HEK293 (cell line): Measurements from ENCODE around the gene UBAC2.

ENCODE experiments used
- SALL2 ChIP-seq: fragments of 450-650 bp; formaldehyde crosslinking; IDR thresholded peaks from 2 replicates; pipeline ENCODE4 v1.5.0; 2017; ENCODE audit warnings: missing biosample characterization, mild to moderate bottlenecking, missing genetic modification characterization, borderline replicate concordance
- SP2 ChIP-seq: fragments of 450-650 bp; formaldehyde crosslinking; IDR thresholded peaks from 2 replicates; pipeline ENCODE4 v1.5.1; 2016; ENCODE audit warnings: missing biosample characterization, missing genetic modification characterization
- TCF7L2 ChIP-seq: IDR thresholded peaks from 2 replicates; pipeline ENCODE4 v1.6.1; 2011; ENCODE audit warnings: low read depth, mild to moderate bottlenecking, inconsistent platforms, low read length, moderate library complexity, borderline replicate concordance
- YY1 ChIP-seq: fragments of 450-650 bp; formaldehyde crosslinking; IDR thresholded peaks from 2 replicates; pipeline ENCODE4 v1.5.1; 2018; ENCODE audit warnings: missing biosample characterization, missing genetic modification characterization
- ZBTB49 ChIP-seq: fragments of 450-650 bp; formaldehyde crosslinking; IDR thresholded peaks from 2 replicates; pipeline ENCODE4 v1.5.1; 2016; ENCODE audit warnings: missing biosample characterization, missing genetic modification characterization, low read depth
- ZFP3 ChIP-seq: fragments of 450-650 bp; formaldehyde crosslinking; IDR thresholded peaks from 2 replicates; pipeline ENCODE4 v1.5.1; 2016; ENCODE audit warnings: low read depth, missing biosample characterization, missing genetic modification characterization
- ZNF121 ChIP-seq: fragments of 450-650 bp; formaldehyde crosslinking; IDR thresholded peaks from 2 replicates; pipeline ENCODE4 v1.5.1; 2016; ENCODE audit warnings: missing biosample characterization, missing genetic modification characterization
- ZNF138 ChIP-seq: fragments of 450-650 bp; formaldehyde crosslinking; IDR thresholded peaks from 2 replicates; pipeline ENCODE4 v1.5.1; 2016; ENCODE audit warnings: missing biosample characterization, missing genetic modification characterization, borderline replicate concordance
- ZNF24 ChIP-seq: fragments of 450-650 bp; formaldehyde crosslinking; IDR thresholded peaks from 2 replicates; pipeline ENCODE4 v1.5.1; 2016; ENCODE audit warnings: missing biosample characterization, missing genetic modification characterization
- ZNF658 ChIP-seq: fragments of 450-650 bp; formaldehyde crosslinking; IDR thresholded peaks from 2 replicates; pipeline ENCODE4; 2016; ENCODE audit warnings: missing biosample characterization, missing genetic modification characterization
- ZNF776 ChIP-seq: fragments of 450-650 bp; formaldehyde crosslinking; IDR thresholded peaks from 2 replicates; pipeline ENCODE4 v1.5.0; 2017; ENCODE audit warnings: missing biosample characterization, missing genetic modification characterization, borderline replicate concordance
- TF ChIP-seq, protein P1 (sequence below): fragments of 450-650 bp; formaldehyde crosslinking; IDR thresholded peaks from 2 replicates; pipeline ENCODE4 v1.5.1; 2016; ENCODE audit warnings: missing biosample characterization, missing genetic modification characterization
- TF ChIP-seq, protein P2 (sequence below): fragments of 450-650 bp; formaldehyde crosslinking; IDR thresholded peaks from 2 replicates; pipeline ENCODE4 v1.5.1; 2016; ENCODE audit warnings: missing biosample characterization, missing genetic modification characterization
- TF ChIP-seq, protein P3 (sequence below): fragments of 450-650 bp; formaldehyde crosslinking; IDR thresholded peaks from 2 replicates; pipeline ENCODE4 v1.5.1; 2016; ENCODE audit warnings: missing biosample characterization, missing genetic modification characterization

GRCh38 chr13:99406799-99407201 is 206.1 kb downstream of the UBAC2 start:
- TF ChIP-seq, protein P1, sequence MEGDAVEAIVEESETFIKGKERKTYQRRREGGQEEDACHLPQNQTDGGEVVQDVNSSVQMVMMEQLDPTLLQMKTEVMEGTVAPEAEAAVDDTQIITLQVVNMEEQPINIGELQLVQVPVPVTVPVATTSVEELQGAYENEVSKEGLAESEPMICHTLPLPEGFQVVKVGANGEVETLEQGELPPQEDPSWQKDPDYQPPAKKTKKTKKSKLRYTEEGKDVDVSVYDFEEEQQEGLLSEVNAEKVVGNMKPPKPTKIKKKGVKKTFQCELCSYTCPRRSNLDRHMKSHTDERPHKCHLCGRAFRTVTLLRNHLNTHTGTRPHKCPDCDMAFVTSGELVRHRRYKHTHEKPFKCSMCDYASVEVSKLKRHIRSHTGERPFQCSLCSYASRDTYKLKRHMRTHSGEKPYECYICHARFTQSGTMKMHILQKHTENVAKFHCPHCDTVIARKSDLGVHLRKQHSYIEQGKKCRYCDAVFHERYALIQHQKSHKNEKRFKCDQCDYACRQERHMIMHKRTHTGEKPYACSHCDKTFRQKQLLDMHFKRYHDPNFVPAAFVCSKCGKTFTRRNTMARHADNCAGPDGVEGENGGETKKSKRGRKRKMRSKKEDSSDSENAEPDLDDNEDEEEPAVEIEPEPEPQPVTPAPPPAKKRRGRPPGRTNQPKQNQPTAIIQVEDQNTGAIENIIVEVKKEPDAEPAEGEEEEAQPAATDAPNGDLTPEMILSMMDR (tag by site-specific recombination) = no peak
- TF ChIP-seq ZNF24 (tag by site-specific recombination) (no peak), ZBTB49 (tag by site-specific recombination) (no peak), YY1 (tag by site-specific recombination) (no peak), SP2 (no peak), ZNF138 (tag by site-specific recombination) (no peak), TCF7L2 (no peak), SALL2 (tag by site-specific recombination) (no peak), ZNF776 (tag by site-specific recombination) (no peak), ZNF658 (tag by site-specific recombination) (no peak), ZFP3 (no peak), ZNF121 (tag by site-specific recombination) (no peak)
- TF ChIP-seq, protein P2, sequence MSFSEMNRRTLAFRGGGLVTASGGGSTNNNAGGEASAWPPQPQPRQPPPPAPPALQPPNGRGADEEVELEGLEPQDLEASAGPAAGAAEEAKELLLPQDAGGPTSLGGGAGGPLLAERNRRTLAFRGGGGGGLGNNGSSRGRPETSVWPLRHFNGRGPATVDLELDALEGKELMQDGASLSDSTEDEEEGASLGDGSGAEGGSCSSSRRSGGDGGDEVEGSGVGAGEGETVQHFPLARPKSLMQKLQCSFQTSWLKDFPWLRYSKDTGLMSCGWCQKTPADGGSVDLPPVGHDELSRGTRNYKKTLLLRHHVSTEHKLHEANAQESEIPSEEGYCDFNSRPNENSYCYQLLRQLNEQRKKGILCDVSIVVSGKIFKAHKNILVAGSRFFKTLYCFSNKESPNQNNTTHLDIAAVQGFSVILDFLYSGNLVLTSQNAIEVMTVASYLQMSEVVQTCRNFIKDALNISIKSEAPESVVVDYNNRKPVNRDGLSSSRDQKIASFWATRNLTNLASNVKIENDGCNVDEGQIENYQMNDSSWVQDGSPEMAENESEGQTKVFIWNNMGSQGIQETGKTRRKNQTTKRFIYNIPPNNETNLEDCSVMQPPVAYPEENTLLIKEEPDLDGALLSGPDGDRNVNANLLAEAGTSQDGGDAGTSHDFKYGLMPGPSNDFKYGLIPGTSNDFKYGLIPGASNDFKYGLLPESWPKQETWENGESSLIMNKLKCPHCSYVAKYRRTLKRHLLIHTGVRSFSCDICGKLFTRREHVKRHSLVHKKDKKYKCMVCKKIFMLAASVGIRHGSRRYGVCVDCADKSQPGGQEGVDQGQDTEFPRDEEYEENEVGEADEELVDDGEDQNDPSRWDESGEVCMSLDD (tag by site-specific recombination) = no peak
- TF ChIP-seq, protein P3, sequence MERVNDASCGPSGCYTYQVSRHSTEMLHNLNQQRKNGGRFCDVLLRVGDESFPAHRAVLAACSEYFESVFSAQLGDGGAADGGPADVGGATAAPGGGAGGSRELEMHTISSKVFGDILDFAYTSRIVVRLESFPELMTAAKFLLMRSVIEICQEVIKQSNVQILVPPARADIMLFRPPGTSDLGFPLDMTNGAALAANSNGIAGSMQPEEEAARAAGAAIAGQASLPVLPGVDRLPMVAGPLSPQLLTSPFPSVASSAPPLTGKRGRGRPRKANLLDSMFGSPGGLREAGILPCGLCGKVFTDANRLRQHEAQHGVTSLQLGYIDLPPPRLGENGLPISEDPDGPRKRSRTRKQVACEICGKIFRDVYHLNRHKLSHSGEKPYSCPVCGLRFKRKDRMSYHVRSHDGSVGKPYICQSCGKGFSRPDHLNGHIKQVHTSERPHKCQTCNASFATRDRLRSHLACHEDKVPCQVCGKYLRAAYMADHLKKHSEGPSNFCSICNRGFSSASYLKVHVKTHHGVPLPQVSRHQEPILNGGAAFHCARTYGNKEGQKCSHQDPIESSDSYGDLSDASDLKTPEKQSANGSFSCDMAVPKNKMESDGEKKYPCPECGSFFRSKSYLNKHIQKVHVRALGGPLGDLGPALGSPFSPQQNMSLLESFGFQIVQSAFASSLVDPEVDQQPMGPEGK (tag by site-specific recombination) = no peak
